GM23338 (cell line): ENCODE measurements around the gene UNC93A.

Source experiments
- CREB1 ChIP-seq: fragments of 250-450 bp; sonication (Bioruptor Pico); IDR thresholded peaks from 2 replicates; pipeline ENCODE4 v1.5.0; 2020; ENCODE audit warnings: low read depth, mild to moderate bottlenecking, moderate library complexity
- CTCF ChIP-seq, 2 experiments: fragments of 200-600 bp in 1 of 2; sonication (generic) in 1 of 2; conservative IDR thresholded peaks; 2 replicates each; pipeline versions ENCODE4 v1.5.1 to v1.6.1; 2016 to 2017; ENCODE audit warnings: antibody characterized with exemption in 2 of 2, low read depth in 2 of 2, mild to moderate bottlenecking in 2 of 2, moderate library complexity in 1 of 2
- ETS1 ChIP-seq: IDR thresholded peaks from 2 replicates; pipeline ENCODE4 v1.6.1; 2016; ENCODE audit warnings: antibody characterized with exemption
- EZH2 ChIP-seq: fragments of 200-600 bp; sonication (generic); IDR thresholded peaks from one replicate; pipeline ENCODE4 v1.8.0; 2017; ENCODE audit warnings: antibody characterized with exemption, mild to moderate bottlenecking, low read depth; ENCODE audit not compliant: unreplicated experiment
- EZH2phosphoT487 ChIP-seq: fragments of 200-600 bp; sonication (generic); IDR thresholded peaks from one replicate; pipeline ENCODE4 v1.8.1; 2018; ENCODE audit warnings: antibody characterized with exemption; ENCODE audit not compliant: unreplicated experiment
- JUNB ChIP-seq: IDR thresholded peaks from one replicate; pipeline ENCODE4 v1.6.1; 2016; ENCODE audit warnings: antibody characterized with exemption; ENCODE audit not compliant: unreplicated experiment
- NANOG ChIP-seq: IDR thresholded peaks from 2 replicates; pipeline ENCODE4 v1.6.1; 2016; ENCODE audit warnings: antibody characterized with exemption, borderline replicate concordance
- POLR2AphosphoS5 ChIP-seq: IDR thresholded peaks from 2 replicates; pipeline ENCODE4 v1.6.1; 2016; ENCODE audit warnings: antibody characterized with exemption, low read depth
- REST ChIP-seq: IDR thresholded peaks from one replicate; pipeline ENCODE4 v1.6.1; 2018; ENCODE audit warnings: antibody characterized with exemption; ENCODE audit not compliant: unreplicated experiment
- STAT1 ChIP-seq: IDR thresholded peaks from one replicate; pipeline ENCODE4 v1.6.1; 2016; ENCODE audit warnings: antibody characterized with exemption; ENCODE audit not compliant: unreplicated experiment
- ZNF331 ChIP-seq: fragments of 250-450 bp; sonication (Bioruptor Pico); IDR thresholded peaks from 2 replicates; pipeline ENCODE4 v1.5.0; 2020; ENCODE audit warnings: low read depth, mild to moderate bottlenecking, moderate library complexity
- TF ChIP-seq, protein P1 (sequence below): fragments of 250-450 bp; sonication (Bioruptor Pico); IDR thresholded peaks from 2 replicates; pipeline ENCODE4 v1.5.0; 2020; ENCODE audit warnings: mild to moderate bottlenecking, moderate library complexity

GRCh38 chr6:167317172-167317571 lies 26.1 kb downstream of the UNC93A start:
- TF ChIP-seq CTCF (conservative IDR thresholded peaks at IDR 0.05; ENCODE audit: low read depth in 2 of 2) = no peak
- no peak for TF ChIP-seq EZH2
- no peak for TF ChIP-seq REST
- no peak for TF ChIP-seq EZH2phosphoT487
- TF ChIP-seq POLR2AphosphoS5 = no peak
- no peak for TF ChIP-seq ZNF331 (CRISPR knock-in tag)
- TF ChIP-seq NANOG = no peak
- TF ChIP-seq JUNB = no peak
- no peak for TF ChIP-seq CREB1 (CRISPR knock-in tag)
- TF ChIP-seq ETS1 = no peak
- TF ChIP-seq, protein P1, sequence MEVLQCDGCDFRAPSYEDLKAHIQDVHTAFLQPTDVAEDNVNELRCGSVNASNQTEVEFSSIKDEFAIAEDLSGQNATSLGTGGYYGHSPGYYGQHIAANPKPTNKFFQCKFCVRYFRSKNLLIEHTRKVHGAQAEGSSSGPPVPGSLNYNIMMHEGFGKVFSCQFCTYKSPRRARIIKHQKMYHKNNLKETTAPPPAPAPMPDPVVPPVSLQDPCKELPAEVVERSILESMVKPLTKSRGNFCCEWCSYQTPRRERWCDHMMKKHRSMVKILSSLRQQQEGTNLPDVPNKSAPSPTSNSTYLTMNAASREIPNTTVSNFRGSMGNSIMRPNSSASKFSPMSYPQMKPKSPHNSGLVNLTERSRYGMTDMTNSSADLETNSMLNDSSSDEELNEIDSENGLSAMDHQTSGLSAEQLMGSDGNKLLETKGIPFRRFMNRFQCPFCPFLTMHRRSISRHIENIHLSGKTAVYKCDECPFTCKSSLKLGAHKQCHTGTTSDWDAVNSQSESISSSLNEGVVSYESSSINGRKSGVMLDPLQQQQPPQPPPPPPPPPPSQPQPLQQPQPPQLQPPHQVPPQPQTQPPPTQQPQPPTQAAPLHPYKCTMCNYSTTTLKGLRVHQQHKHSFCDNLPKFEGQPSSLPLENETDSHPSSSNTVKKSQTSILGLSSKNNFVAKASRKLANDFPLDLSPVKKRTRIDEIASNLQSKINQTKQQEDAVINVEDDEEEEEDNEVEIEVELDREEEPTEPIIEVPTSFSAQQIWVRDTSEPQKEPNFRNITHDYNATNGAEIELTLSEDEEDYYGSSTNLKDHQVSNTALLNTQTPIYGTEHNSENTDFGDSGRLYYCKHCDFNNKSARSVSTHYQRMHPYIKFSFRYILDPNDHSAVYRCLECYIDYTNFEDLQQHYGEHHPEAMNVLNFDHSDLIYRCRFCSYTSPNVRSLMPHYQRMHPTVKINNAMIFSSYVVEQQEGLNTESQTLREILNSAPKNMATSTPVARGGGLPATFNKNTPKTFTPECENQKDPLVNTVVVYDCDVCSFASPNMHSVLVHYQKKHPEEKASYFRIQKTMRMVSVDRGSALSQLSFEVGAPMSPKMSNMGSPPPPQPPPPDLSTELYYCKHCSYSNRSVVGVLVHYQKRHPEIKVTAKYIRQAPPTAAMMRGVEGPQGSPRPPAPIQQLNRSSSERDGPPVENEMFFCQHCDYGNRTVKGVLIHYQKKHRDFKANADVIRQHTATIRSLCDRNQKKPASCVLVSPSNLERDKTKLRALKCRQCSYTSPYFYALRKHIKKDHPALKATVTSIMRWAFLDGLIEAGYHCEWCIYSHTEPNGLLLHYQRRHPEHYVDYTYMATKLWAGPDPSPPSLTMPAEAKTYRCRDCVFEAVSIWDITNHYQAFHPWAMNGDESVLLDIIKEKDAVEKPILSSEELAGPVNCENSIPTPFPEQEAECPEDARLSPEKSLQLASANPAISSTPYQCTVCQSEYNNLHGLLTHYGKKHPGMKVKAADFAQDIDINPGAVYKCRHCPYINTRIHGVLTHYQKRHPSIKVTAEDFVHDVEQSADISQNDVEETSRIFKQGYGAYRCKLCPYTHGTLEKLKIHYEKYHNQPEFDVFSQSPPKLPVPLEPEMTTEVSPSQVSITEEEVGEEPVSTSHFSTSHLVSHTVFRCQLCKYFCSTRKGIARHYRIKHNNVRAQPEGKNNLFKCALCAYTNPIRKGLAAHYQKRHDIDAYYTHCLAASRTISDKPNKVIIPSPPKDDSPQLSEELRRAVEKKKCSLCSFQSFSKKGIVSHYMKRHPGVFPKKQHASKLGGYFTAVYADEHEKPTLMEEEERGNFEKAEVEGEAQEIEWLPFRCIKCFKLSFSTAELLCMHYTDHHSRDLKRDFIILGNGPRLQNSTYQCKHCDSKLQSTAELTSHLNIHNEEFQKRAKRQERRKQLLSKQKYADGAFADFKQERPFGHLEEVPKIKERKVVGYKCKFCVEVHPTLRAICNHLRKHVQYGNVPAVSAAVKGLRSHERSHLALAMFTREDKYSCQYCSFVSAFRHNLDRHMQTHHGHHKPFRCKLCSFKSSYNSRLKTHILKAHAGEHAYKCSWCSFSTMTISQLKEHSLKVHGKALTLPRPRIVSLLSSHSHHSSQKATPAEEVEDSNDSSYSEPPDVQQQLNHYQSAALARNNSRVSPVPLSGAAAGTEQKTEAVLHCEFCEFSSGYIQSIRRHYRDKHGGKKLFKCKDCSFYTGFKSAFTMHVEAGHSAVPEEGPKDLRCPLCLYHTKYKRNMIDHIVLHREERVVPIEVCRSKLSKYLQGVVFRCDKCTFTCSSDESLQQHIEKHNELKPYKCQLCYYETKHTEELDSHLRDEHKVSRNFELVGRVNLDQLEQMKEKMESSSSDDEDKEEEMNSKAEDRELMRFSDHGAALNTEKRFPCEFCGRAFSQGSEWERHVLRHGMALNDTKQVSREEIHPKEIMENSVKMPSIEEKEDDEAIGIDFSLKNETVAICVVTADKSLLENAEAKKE (CRISPR knock-in tag) = no peak
- no peak for TF ChIP-seq STAT1
